Fibroblast of lung (primary cell): ENCODE data around the gene CALHM6. TPM values are rescaled to one million over a fixed set of nuclear protein-coding genes. Genes with fewer than 3 reads are reported as not detected.

Source experiments
- DNase-seq, 2 donors: peaks; one replicate each; pipeline versions ENCODE4 v3.0.0 to v3.0.0-alpha.2; 2010; ENCODE audit warnings: low read depth in 2 of 2
- H2AFZ ChIP-seq: 2 replicates; pipeline ENCODE4 v1.5.1; 2012; ENCODE audit warnings: low read length, control low read depth, inconsistent platforms
- H3K27ac ChIP-seq: 2 replicates; pipeline ENCODE4 v1.5.1; 2011; ENCODE audit warnings: low read length, control low read depth; ENCODE audit not compliant: insufficient read depth
- H3K27me3 ChIP-seq: 2 replicates; pipeline ENCODE4 v1.5.1; 2011; ENCODE audit warnings: mild to moderate bottlenecking, low read length; ENCODE audit not compliant: control insufficient read depth, insufficient read depth
- H3K36me3 ChIP-seq: 2 replicates; pipeline ENCODE4 v1.5.1; 2011; ENCODE audit warnings: low read length; ENCODE audit not compliant: control insufficient read depth, insufficient read depth
- H3K4me1 ChIP-seq: 2 replicates; pipeline ENCODE4 v1.5.1; 2011; ENCODE audit warnings: low read length; ENCODE audit not compliant: control insufficient read depth, insufficient read depth; ENCODE audit errors: extremely low read depth
- H3K4me2 ChIP-seq: 2 replicates; pipeline ENCODE4 v1.5.1; 2011; ENCODE audit warnings: low read length, control low read depth; ENCODE audit not compliant: insufficient read depth; ENCODE audit errors: extremely low read depth
- H3K4me3 ChIP-seq, 4 experiments: fragments of 200-600 bp in 1 of 4; sonication (generic) in 1 of 4; replicated peaks in 1 of 4; 2 replicates each; pipeline ENCODE4 v1.5.1; 2011 to 2016; ENCODE audit warnings: low read length in 4 of 4, low read depth in 3 of 4, mild to moderate bottlenecking in 3 of 4, control low read depth in 2 of 4, inconsistent platforms in 1 of 4, mixed read lengths in 1 of 4; ENCODE audit not compliant: insufficient read depth in 1 of 4; ENCODE audit errors: control extremely low read depth in 1 of 4
- H3K79me2 ChIP-seq: 2 replicates; pipeline ENCODE4 v1.5.1; 2012; ENCODE audit warnings: mild to moderate bottlenecking, low read length, inconsistent platforms; ENCODE audit not compliant: control insufficient read depth, insufficient read depth
- H3K9ac ChIP-seq: 2 replicates; pipeline ENCODE4 v1.5.1; 2011; ENCODE audit warnings: mild to moderate bottlenecking, low read length, control low read depth; ENCODE audit not compliant: insufficient read depth
- H3K9me3 ChIP-seq: 2 replicates; pipeline ENCODE4 v1.5.1; 2012; ENCODE audit warnings: low read depth, low read length; ENCODE audit not compliant: control insufficient read depth, insufficient read depth
- H4K20me1 ChIP-seq: 2 replicates; pipeline ENCODE4 v1.5.1; 2011; ENCODE audit warnings: low read length; ENCODE audit not compliant: control insufficient read depth, insufficient read depth; ENCODE audit errors: extremely low read depth
- CTCF ChIP-seq, 2 donors: IDR thresholded peaks in 1 of 2; conservative IDR thresholded peaks in 1 of 2; 1 replicate in 1 of 2; 2 replicates in 1 of 2; pipeline ENCODE4 v1.5.1; 2011 to 2012; ENCODE audit warnings: low read length in 2 of 2, control low read depth in 1 of 2, inconsistent platforms in 1 of 2, low read depth in 1 of 2, mild to moderate bottlenecking in 1 of 2
- EZH2 ChIP-seq: IDR thresholded peaks from 2 replicates; pipeline ENCODE4 v1.5.1; 2012; ENCODE audit warnings: low read length, control low read depth, mild to moderate bottlenecking; ENCODE audit errors: missing control alignments
- polyA plus RNA-seq, 2 donors: library from polyadenylated mRNA; depleted of rRNA in 1 of 2; stranded (reverse) in 1 of 2; unstranded in 1 of 2; fragments of >200 nt; gene quantifications; 2 replicates each; pipeline ENCODE4 v1.2.1, GENCODE V29; 2011 to 2012; ENCODE audit warnings: missing spikeins in 1 of 2
- total RNA-seq: library from RNA; depleted of rRNA; stranded (reverse); fragments of >200 nt; gene quantifications from 2 replicates; pipeline ENCODE4 v1.2.1, GENCODE V29; 2014

Gene CALHM6
- total and polyA plus RNA-seq, 2 donors (not counting 1 experiment from before 2014, with no cell fraction given) = 0.33 to 1.3 TPM

- TF ChIP-seq CTCF (conservative IDR thresholded peaks at IDR 0.05 in 1 of 2, IDR thresholded peaks at IDR 0.05 in 1 of 2; ENCODE audit: low read depth in 1 of 2, low read length in 2 of 2) (no peak), EZH2 (no peak)
- Histone ChIP-seq H3K36me3 (no peaks in the 10 kb centered on the region), H3K27me3 (no peaks in the 10 kb centered on the region), H3K9ac (no peak overlapping the region), H3K4me1 (no peaks in the 10 kb centered on the region), H4K20me1 (no peaks in the 10 kb centered on the region), H3K27ac (no peak overlapping the region), H2AFZ (no peak overlapping the region), H3K79me2 (no peaks in the 10 kb centered on the region), H3K4me3 (no peak overlapping the region), H3K9me3 (no peaks in the 10 kb centered on the region), H3K4me2 (no peak overlapping the region)
- DNase-seq = no peak
Measured at GRCh38 chr6:116475141-116475540, 14.0 kb downstream of the CALHM6 start.

- Histone ChIP-seq H3K9ac (no peak overlapping the region), H4K20me1 (no peaks in the 10 kb centered on the region), H3K4me1 (no peaks in the 10 kb centered on the region), H3K9me3 (no peaks in the 10 kb centered on the region), H3K27me3 (no peaks in the 10 kb centered on the region), H3K4me2 (no peak overlapping the region), H2AFZ (no peak overlapping the region), H3K36me3 (no peaks in the 10 kb centered on the region), H3K27ac (no peak overlapping the region), H3K79me2 (no peaks in the 10 kb centered on the region), H3K4me3 (no peak overlapping the region)
- peak in 1 of 2 donors; percentile 5 for DNase-seq
- TF ChIP-seq EZH2 = no peak
- no peak for TF ChIP-seq CTCF (conservative IDR thresholded peaks at IDR 0.05 in 1 of 2, IDR thresholded peaks at IDR 0.05 in 1 of 2; ENCODE audit: low read depth in 1 of 2, low read length in 2 of 2)
Measured at GRCh38 chr6:116476002-116476678, 15.0 kb downstream of the CALHM6 start.

GRCh38 chr6:116482780-116483179, 21.6 kb downstream of the CALHM6 start:
- Histone ChIP-seq H3K27ac (no peak overlapping the region), H3K4me2 (no peak overlapping the region), H3K36me3 (no peaks in the 10 kb centered on the region), H3K9ac (no peak overlapping the region), H2AFZ (no peak overlapping the region), H3K27me3 (peaks cover 10% of the 10 kb centered on the region), H3K79me2 (no peaks in the 10 kb centered on the region), H3K4me3 (no peak overlapping the region), H3K4me1 (no peaks in the 10 kb centered on the region), H4K20me1 (no peaks in the 10 kb centered on the region), H3K9me3 (no peaks in the 10 kb centered on the region)
- TF ChIP-seq EZH2 (no peak), CTCF (conservative IDR thresholded peaks at IDR 0.05 in 1 of 2, IDR thresholded peaks at IDR 0.05 in 1 of 2; ENCODE audit: low read depth in 1 of 2, low read length in 2 of 2) (no peak)
- no peak for DNase-seq
